Peyer's patch (tissue), 4 donors: Measurements from ENCODE around the gene STAC. TPM values are rescaled to one million over a fixed set of nuclear protein-coding genes. Genes with fewer than 3 reads are reported as not detected.

Experiments
- DNase-seq, 3 donors: peaks; one replicate each; pipeline ENCODE4 v3.0.0-alpha.2; 2017 to 2019
- H3K27ac ChIP-seq, 4 donors: fragments of 200-600 bp; sonication (generic); one replicate each; pipeline ENCODE4 v1.5.1; 2016 to 2019
- H3K27me3 ChIP-seq, 2 donors: fragments of 200-600 bp; sonication (generic); one replicate each; pipeline ENCODE4 v1.5.1; 2019
- H3K36me3 ChIP-seq, 3 donors: fragments of 200-600 bp; sonication (generic); one replicate each; pipeline ENCODE4 v1.5.1; 2016 to 2019
- H3K4me1 ChIP-seq, 4 donors: fragments of 200-600 bp; sonication (generic); one replicate each; pipeline ENCODE4 v1.5.1; 2016 to 2019
- H3K4me3 ChIP-seq, 4 donors: fragments of 200-600 bp; sonication (generic); 1 replicate in 3 of 4; 2 replicates in 1 of 4; pipeline ENCODE4 v1.5.1; 2016 to 2019; ENCODE audit warnings: mild to moderate bottlenecking in 1 of 4
- H3K9me3 ChIP-seq, 4 donors: fragments of 200-600 bp; sonication (generic); one replicate each; pipeline ENCODE4 v1.5.1; 2016 to 2019; ENCODE audit warnings: mild to moderate bottlenecking in 1 of 4
- POLR2A ChIP-seq, 2 donors: fragments of 450-650 bp; IDR thresholded peaks; one replicate each; pipeline ENCODE4 v1.5.1; 2017; ENCODE audit warnings: antibody characterized with exemption in 2 of 2, mild to moderate bottlenecking in 2 of 2, moderate library complexity in 2 of 2
- total RNA-seq, 4 donors: library from RNA; depleted of rRNA; stranded (reverse); fragments of >200 nt; gene quantifications; one replicate each; pipeline ENCODE4 v1.1.0, GENCODE V29; 2016
- TF ChIP-seq, protein P1 (sequence below), 6 experiments: fragments of 450-650 bp in 4 of 6; fragments of 200-600 bp in 2 of 6; sonication (generic) in 1 of 6; IDR thresholded peaks; one replicate each; pipeline ENCODE4 v1.5.1; 2017 to 2019; ENCODE audit warnings: antibody characterized with exemption in 6 of 6, mild to moderate bottlenecking in 3 of 6, moderate library complexity in 1 of 6

STAC gene
- total RNA-seq, 4 donors from 2014 or later = not detected

DNA sequence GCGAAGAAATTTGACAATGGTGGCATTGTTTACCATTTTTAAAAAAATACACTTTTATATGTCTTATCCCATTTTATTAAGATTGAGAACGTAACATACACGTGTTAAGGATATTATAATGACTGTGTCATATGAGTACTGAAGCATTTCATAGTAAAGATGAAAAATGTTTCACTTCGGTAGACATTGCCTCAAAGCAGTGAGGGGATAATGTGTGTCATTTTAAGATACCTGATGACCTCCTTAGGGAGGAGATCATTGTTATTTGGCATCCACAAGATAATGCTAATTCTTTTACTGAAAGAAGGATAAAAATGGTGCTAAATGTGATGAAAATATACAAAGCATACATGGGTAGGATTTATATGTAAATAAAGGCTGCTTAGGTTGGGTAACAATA lies 107.3 kb downstream of the STAC start:
- no peak overlapping the region for H3K4me3 ChIP-seq
- no peaks in the 10 kb centered on the region for H3K36me3 ChIP-seq
- H3K27me3 ChIP-seq = no peaks in the 10 kb centered on the region
- DNase-seq = no peak
- no peaks in the 10 kb centered on the region for H3K9me3 ChIP-seq
- H3K4me1 ChIP-seq = no peaks in the 10 kb centered on the region
- TF ChIP-seq POLR2A (IDR thresholded peaks at IDR 0.05) = no peak
- TF ChIP-seq, protein P1, sequence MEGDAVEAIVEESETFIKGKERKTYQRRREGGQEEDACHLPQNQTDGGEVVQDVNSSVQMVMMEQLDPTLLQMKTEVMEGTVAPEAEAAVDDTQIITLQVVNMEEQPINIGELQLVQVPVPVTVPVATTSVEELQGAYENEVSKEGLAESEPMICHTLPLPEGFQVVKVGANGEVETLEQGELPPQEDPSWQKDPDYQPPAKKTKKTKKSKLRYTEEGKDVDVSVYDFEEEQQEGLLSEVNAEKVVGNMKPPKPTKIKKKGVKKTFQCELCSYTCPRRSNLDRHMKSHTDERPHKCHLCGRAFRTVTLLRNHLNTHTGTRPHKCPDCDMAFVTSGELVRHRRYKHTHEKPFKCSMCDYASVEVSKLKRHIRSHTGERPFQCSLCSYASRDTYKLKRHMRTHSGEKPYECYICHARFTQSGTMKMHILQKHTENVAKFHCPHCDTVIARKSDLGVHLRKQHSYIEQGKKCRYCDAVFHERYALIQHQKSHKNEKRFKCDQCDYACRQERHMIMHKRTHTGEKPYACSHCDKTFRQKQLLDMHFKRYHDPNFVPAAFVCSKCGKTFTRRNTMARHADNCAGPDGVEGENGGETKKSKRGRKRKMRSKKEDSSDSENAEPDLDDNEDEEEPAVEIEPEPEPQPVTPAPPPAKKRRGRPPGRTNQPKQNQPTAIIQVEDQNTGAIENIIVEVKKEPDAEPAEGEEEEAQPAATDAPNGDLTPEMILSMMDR (IDR thresholded peaks at IDR 0.05) = no peak
- H3K27ac ChIP-seq = no peak overlapping the region

DNA sequence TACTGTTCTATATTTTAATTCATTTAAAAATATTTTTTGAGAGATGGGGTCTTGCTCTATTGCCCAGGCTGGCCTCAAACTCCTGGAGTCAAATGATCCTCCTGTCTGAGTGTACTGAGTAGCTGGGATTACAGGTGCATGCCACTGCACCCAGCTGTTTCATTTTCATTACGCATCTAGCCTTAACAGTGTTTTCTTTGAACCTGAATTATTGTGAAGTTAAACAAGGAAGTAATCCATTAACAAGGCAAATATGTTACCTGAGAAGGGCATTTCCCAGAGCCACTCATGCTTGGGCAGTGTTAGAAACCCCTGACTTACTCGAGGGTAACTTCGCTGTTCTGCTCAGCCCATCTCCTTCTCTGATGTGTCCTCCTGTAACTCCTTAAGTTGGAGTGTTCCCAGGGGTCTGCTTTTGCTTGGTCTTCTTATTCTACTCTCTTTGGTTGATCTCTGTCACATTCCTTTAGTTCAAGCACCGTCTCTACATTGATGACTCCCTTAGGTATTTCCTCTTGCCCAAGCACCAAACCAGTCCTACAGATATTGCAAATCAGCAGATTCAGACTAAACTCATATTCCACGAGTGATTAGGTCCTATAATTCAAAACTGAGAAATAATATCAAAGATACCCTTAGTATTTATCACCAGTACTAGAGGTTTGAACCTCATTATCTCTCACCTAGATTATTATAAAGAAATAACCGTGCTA lies 107.9 kb downstream of the STAC start:
- no peaks in the 10 kb centered on the region for H3K4me1 ChIP-seq
- H3K36me3 ChIP-seq = no peaks in the 10 kb centered on the region
- TF ChIP-seq POLR2A (IDR thresholded peaks at IDR 0.05) = no peak
- TF ChIP-seq, protein P1 (IDR thresholded peaks at IDR 0.05) = no peak
- no peak for DNase-seq
- no peak overlapping the region for H3K4me3 ChIP-seq
- no peaks in the 10 kb centered on the region for H3K27me3 ChIP-seq
- H3K9me3 ChIP-seq = no peaks in the 10 kb centered on the region
- H3K27ac ChIP-seq = no peak overlapping the region

DNA sequence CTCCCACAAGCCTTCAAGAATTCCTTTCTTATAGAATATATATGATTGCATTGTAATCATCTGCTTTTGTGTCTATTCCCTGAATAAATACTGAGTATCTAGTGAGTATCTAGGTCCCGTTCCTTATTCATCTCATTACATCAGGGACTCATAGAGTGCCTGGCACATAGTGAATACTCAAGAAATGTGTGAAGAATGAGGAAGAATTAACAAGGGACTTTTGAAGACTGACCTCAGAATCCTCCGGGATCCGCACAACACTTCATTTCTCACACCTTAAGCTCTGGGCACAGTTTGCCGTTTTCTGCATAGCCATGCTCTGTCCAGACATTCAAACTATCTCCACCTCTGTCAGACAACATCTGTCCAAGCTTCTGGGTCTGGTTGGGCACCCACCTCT lies 108.8 kb downstream of the STAC start:
- no peaks in the 10 kb centered on the region for H3K36me3 ChIP-seq
- no peaks in the 10 kb centered on the region for H3K27me3 ChIP-seq
- H3K4me1 ChIP-seq = no peaks in the 10 kb centered on the region
- no peak overlapping the region for H3K27ac ChIP-seq
- no peaks in the 10 kb centered on the region for H3K9me3 ChIP-seq
- no peak overlapping the region for H3K4me3 ChIP-seq
- DNase-seq = no peak
- TF ChIP-seq POLR2A (IDR thresholded peaks at IDR 0.05) = no peak
- TF ChIP-seq, protein P1 (IDR thresholded peaks at IDR 0.05) = no peak

DNA sequence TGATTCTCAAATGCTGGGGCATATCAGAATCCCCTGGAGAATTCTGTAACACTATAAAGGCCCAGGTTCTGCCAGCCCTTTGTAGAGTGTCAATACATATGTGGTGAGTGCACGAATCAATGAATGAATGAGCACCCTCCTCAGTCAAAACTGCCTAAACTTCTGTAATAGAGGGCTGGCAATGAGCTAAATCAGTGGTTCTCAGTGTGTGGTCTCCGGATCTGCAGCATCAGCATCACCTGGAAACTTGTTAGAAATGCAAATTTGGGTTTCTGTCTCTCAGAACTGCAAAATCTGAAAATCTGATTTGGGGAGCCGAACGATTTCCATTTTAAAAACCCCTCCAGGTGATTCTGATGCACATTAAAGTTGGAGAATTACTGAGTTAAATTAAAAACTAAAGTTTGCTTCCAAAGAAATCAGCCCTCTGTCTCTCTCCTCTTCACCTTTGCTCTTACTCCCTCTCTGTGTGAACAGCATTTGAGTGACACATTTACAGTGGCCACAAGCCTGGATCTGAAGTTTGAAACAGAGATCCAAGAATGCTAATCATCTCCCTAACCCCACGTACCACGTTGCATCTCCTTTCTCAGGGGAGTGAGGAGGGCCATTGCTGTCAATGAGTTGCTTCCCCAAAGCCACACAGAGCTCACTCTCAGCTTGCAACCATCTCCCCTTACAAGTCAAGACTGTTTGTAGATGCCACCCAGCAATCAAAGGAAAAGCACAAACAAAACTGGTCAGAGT lies 109.5 kb downstream of the STAC start:
- no peaks in the 10 kb centered on the region for H3K9me3 ChIP-seq
- no peaks in the 10 kb centered on the region for H3K27me3 ChIP-seq
- H3K4me1 ChIP-seq = no peaks in the 10 kb centered on the region
- no peak for DNase-seq
- H3K4me3 ChIP-seq = no peak overlapping the region
- H3K27ac ChIP-seq = no peak overlapping the region
- TF ChIP-seq, protein P1 (IDR thresholded peaks at IDR 0.05) = no peak
- TF ChIP-seq POLR2A (IDR thresholded peaks at IDR 0.05) = no peak
- H3K36me3 ChIP-seq = no peaks in the 10 kb centered on the region

DNA sequence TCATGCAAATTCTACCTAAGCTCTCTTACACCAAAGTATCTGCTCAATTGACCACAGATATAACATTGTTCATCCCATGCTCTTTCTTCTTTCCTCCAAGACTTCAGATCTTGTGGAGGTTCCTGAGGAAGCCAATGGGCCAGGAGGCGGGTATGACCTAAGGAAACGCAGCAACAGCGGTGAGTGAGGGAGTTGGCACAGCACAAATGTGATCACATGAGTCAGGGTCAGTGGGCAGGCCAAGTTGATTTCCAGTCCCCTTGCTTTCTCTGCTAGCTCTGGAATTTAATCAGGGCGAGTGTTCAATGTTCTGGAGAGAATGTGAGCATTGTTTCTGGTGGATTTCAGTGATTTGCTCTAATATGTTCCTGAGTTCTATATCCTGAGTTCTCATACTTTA lies 112.7 kb downstream of the STAC start:
- H3K27ac ChIP-seq = no peak overlapping the region
- TF ChIP-seq, protein P1 (IDR thresholded peaks at IDR 0.05) = no peak
- TF ChIP-seq POLR2A (IDR thresholded peaks at IDR 0.05) = no peak
- DNase-seq = no peak
- H3K4me3 ChIP-seq = no peak overlapping the region
- H3K36me3 ChIP-seq = no peaks in the 10 kb centered on the region
- no peaks in the 10 kb centered on the region for H3K27me3 ChIP-seq
- no peaks in the 10 kb centered on the region for H3K9me3 ChIP-seq
- no peaks in the 10 kb centered on the region for H3K4me1 ChIP-seq
